Measurements from ENCODE around the gene CD99.
"Not testable (repeated sequence)": the region's sequence is repeated elsewhere in the genome, so short reads cannot be mapped to it uniquely, and the experiment has no call there.

Gene CD99, protein sequence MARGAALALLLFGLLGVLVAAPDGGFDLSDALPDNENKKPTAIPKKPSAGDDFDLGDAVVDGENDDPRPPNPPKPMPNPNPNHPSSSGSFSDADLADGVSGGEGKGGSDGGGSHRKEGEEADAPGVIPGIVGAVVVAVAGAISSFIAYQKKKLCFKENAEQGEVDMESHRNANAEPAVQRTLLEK

GRCh38 chrX:2690856-2691542, at the start of gene CD99:
TSS of gene CD99 (plus strand) at chrX:2691295. CDS start at chrX:2691361, 66 bp downstream.
- DNase-seq = peak; percentile 93

DNA sequence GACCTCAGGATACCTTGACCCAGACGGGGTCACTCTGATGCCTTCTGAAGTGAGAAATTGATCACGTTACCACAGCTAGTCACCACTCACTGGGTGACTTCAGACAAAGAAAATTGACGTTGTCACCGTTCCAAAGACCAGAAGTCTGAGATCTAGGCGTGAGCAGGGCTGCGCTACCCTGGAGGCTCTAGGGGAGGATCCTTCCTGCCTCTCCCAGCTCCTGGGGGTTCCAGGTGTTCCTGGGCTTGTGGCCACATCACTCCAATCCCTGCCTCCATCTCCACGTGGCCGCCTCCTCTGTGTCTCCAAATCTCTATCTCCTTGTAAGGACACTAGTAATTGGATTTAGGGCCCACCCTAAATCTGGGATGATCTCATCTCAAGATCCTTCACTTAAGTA, 48.9 kb upstream of the CD99 start:
- DNase-seq = no peak

GRCh38 chrX:2642791-2643190, 48.3 kb upstream of the CD99 start:
- peak; percentile 15 for DNase-seq

- DNase-seq = no peak
Observed at GRCh38 chrX:2643880-2644279, 47.2 kb upstream of the CD99 start.

GRCh38 chrX:2645563-2645962, 45.5 kb upstream of the CD99 start:
- DNase-seq = no peak

DNA sequence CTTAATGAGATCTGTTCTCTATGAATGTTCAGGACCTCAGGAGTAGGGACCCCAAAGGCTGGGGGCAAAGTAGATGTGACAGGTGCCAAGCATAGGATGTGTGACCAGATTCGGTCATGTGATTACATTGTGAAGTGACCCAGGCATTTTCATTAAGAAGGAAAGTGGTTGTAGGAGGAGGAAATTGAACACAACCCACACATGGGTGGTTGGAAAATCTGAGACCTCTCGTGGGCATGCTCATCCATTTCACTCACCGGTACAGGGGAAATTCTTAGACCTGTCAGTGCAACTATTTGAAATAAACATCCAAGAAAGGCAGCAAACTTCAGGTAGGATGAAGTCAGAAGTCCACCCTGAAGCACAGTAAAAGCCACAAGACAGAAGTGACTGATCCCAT, 43.5 kb upstream of the CD99 start:
- no peak for DNase-seq

GRCh38 chrX:2650037-2650436, 41.1 kb upstream of the CD99 start:
- DNase-seq = no peak

DNA sequence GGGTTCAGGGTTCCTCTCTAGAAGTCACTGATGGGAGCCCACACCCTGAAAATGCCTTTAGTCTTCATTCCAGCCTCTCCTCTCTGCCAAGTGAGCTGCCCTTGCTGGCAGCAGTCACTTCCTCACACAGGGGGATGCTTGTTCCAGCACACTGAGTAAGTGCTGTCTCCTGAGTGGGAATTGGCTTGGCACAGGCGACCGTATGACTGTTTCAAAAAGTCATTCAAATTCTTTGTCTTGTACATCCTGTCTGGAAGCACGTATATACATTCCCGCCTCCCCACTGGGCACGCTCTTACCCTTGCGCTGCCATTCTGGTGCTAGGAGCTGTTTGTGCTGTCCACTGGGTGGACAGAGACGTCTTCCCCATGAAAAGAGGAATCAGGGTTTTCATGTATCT, 40.2 kb upstream of the CD99 start:
- DNase-seq = peak; percentile 37

GRCh38 chrX:2652106-2652505, 39.0 kb upstream of the CD99 start:
- DNase-seq = no peak

DNA sequence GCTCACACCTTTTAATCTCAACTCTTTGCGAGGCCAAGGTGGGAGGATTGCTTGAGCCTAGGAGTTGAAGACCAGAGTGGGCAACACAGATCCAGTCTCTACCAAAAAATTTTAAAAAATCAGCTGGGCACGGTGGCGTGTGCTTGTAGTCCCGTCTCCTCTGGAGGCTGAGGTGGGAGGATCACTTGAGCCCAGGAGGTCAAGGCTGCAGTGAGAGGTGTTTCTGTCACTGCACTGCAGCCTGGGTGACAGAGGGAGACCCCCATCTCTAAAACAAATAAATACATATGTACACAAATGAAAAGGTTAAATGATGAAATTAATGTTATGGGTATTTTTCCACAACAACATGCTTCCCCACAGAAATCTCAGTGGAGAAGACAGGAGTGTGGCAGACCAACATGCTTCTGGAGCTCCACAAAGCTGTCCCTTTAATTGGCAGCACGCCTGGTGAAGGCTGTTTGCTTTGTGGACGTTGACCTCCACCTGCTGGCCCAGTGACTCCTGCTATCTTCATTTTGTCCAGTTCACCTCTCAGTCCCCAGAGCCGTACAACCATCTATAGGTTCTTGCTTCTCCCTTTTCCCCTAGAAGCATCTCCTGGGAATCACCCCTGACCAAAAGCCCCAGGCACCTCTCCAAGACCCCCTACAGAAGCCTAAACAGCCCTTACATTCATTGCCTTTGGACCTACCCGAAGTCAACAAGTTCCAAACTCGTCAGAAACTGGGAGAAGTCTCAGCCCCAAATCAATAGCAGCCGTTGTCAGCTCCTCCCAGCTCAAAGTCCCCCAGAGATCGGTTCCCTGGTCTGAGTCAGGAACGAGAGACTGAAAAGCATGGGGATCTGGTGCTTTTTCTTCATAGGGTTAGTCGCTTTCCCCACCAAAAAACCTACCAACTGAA, 36.4 kb upstream of the CD99 start:
- no peak for DNase-seq

DNA sequence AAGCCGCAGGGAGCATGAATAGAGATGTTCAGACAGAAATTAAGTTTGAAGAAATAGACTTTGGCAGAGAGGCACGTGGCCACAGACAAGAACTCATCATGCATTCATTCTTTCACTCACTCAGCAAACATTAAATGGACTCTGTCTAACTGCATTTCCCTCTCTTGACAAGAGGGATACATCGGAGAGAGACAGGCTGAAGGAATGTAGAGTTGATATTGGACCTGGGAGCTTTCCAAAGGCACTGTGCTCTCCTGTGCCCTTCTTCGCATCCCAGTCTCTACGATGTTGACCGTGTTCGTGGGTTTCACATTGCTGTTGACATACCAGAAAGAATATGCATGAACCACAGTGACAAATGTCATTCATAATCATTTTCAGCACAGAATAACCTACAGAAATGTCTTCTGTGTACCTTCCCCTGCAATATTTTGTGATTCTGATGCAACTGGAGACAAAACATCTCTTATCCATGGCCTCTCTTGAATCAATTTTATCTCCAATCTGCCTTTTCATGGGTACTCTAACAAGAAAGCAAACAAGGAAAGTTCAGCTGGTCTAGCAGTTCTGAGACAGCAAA, 34.7 kb upstream of the CD99 start:
- no peak for DNase-seq

- no peak for DNase-seq
Observed at GRCh38 chrX:2657532-2658113, 33.5 kb upstream of the CD99 start.

DNA sequence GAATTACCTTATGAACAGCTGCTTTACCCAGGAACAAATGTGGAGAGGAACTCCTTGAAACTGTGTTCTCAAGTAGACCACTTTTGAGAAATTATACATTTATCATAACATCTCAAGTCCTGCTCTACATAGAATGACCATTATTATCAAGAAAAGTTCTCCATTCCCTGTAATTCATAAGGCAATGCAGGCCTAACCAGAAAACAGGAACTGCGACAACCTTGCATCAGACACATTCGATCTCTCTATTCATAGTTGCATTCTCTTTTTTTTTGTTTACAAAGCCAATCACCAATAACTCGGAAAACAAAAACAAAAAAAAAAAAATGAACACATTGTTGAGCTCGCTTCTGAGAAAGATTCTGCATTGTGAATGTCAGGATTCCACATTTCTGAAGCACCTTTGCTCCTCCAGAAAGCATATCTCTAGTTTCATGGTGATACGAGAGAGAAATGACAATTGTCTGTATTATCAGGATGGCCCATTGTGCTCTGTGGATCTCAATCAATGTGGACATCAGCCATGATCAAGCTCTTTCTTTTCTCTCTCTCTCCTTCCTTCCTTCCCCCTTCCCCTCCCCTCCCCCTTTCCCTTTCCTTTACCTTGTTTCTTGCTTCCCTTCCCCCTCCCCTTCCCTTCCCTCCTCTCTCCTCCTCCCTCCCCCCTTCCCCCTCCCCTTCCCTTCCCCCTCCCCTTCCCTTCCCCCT, 32.4 kb upstream of the CD99 start:
- no peak for DNase-seq

DNA sequence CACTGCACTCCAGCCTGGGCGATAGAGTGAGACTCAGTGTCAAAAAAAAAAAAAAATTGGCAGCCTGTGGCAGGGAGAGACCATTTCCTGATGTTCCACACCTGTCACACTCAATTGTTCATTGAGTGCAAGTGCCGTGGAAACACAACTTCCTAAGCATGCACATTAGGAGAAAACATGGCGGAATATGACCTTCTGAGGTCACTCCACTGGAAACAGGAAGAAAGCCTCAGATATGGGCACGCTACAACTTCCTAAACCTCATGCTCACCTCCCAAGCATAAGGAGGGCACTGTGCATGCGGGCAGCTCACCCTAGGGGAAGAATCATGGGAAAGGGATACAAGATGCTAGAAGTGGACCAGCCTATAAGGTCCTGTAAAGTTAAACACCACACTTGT, 28.5 kb upstream of the CD99 start:
- no peak for DNase-seq

GRCh38 chrX:2664502-2664901, 26.6 kb upstream of the CD99 start:
- peak; percentile 54 for DNase-seq

- DNase-seq = no peak
Observed at GRCh38 chrX:2665387-2666304, 25.4 kb upstream of the CD99 start.

DNA sequence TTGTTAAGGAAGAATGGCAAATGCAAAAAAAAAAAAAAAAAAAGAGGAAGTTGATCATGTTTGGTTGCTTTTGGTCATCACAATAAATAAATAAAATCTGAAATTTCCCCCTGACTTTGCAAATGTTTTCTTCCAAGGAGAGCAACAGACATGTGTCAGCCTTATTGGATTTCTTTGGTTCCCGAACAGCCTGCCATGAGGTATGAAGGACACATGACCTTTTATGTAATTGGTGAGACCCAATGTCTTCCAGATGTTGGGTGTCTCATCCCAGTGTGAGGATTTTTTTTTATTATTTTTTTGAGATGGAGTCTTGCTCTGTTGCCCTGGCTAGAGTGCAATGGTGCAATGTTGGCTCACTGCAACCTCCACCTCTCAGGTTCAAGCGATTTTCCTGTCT, 24.6 kb upstream of the CD99 start:
- DNase-seq = no peak

- DNase-seq = no peak
Observed at GRCh38 chrX:2670978-2671377, 20.1 kb upstream of the CD99 start.

GRCh38 chrX:2672084-2672483, 19.0 kb upstream of the CD99 start:
- no peak for DNase-seq

DNA sequence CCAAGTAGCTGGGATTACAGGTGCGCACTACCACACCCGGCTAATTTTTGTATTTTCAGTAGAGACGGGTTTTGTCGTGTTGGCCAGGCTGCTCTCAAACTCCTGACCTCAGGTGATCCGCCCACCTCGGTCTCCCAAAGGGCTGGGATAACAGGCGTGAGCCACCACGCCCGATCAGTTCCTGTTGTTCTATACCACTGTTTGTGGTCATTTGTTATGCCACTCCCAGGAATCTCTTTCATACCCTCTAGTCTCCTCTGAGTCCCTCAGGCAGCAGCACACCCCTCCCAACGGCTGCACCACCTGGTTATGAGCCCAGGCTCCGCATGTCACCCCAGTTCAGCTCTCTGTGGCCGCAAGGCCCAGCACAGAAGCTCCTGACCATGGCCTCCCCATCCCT, 17.5 kb upstream of the CD99 start:
- DNase-seq = no peak

GRCh38 chrX:2675657-2676200, 15.4 kb upstream of the CD99 start:
- DNase-seq = not testable (repeated sequence)

All from fibroblast of skin of right quadriceps (primary cell).